Measurements from ENCODE around the gene COL4A6.

DNA sequence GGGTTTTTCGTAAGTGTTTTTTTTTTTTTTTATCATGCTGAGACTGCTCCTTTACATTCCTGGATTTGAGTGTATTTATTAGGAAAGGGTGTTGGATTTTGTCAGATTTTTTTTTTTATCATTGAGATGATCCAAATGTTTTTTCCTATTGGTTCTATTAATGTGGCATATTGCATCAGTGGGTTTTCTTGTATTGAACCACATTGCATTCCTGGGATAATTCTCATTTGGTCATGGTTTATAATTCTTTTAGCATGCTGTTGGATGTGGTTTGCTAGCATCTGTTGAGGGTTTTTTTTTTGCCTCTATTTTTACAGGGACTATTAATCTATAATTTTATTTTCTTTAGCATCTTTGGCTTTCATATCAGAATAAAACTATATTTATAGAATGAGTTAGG, 30.3 kb upstream of the COL4A6 start:
- no peak for TF ChIP-seq EP300 (IDR thresholded peaks at IDR 0.05)
- TF ChIP-seq, protein P1, sequence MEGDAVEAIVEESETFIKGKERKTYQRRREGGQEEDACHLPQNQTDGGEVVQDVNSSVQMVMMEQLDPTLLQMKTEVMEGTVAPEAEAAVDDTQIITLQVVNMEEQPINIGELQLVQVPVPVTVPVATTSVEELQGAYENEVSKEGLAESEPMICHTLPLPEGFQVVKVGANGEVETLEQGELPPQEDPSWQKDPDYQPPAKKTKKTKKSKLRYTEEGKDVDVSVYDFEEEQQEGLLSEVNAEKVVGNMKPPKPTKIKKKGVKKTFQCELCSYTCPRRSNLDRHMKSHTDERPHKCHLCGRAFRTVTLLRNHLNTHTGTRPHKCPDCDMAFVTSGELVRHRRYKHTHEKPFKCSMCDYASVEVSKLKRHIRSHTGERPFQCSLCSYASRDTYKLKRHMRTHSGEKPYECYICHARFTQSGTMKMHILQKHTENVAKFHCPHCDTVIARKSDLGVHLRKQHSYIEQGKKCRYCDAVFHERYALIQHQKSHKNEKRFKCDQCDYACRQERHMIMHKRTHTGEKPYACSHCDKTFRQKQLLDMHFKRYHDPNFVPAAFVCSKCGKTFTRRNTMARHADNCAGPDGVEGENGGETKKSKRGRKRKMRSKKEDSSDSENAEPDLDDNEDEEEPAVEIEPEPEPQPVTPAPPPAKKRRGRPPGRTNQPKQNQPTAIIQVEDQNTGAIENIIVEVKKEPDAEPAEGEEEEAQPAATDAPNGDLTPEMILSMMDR (IDR thresholded peaks at IDR 0.05) = no peak
